Liver (tissue), 9 donors: ENCODE data around the gene ADAMTS16. TPM values are rescaled to one million over a fixed set of nuclear protein-coding genes. Genes with fewer than 3 reads are reported as not detected.

Experiments
- DNase-seq: peaks from one replicate; pipeline ENCODE4 v3.0.0-alpha.2; 2017; ENCODE audit warnings: low spot score
- H3K27ac ChIP-seq, 2 donors: one replicate each; pipeline ENCODE4 v1.7.0; 2013; ENCODE audit warnings: inconsistent platforms in 2 of 2, low read length in 2 of 2, control low read depth in 1 of 2, low read depth in 1 of 2, mild to moderate bottlenecking in 1 of 2
- H3K27me3 ChIP-seq, 4 donors: one replicate each; pipeline versions ENCODE4 v1.6.1 to v1.7.0; 2013; ENCODE audit warnings: low read length in 3 of 4, inconsistent platforms in 1 of 4, mild to moderate bottlenecking in 1 of 4, moderate library complexity in 1 of 4; ENCODE audit not compliant: control insufficient read depth in 4 of 4, insufficient read depth in 4 of 4
- H3K36me3 ChIP-seq, 4 donors: one replicate each; pipeline versions ENCODE4 v1.6.1 to v1.7.0; 2013; ENCODE audit warnings: low read length in 3 of 4, mild to moderate bottlenecking in 3 of 4, low read depth in 1 of 4, moderate library complexity in 1 of 4; ENCODE audit not compliant: control insufficient read depth in 4 of 4, insufficient read depth in 3 of 4
- H3K4me1 ChIP-seq, 4 donors: one replicate each; pipeline versions ENCODE4 v1.6.1 to v1.7.0; 2013; ENCODE audit warnings: low read length in 3 of 4, mild to moderate bottlenecking in 3 of 4, moderate library complexity in 1 of 4; ENCODE audit not compliant: control insufficient read depth in 4 of 4, insufficient read depth in 4 of 4
- H3K4me3 ChIP-seq, 3 donors: one replicate each; pipeline versions ENCODE4 v1.6.1 to v1.7.0; 2013; ENCODE audit warnings: low read length in 3 of 3, control low read depth in 1 of 3, low read depth in 1 of 3, mild to moderate bottlenecking in 1 of 3
- H3K9ac ChIP-seq, 2 donors: one replicate each; pipeline ENCODE4 v1.7.0; 2013; ENCODE audit warnings: low read length in 2 of 2, mild to moderate bottlenecking in 2 of 2, moderate library complexity in 2 of 2, control low read depth in 1 of 2, low read depth in 1 of 2
- H3K9me3 ChIP-seq, 4 donors: one replicate each; pipeline versions ENCODE4 v1.6.1 to v1.7.0; 2013; ENCODE audit warnings: low read length in 3 of 4; ENCODE audit not compliant: control insufficient read depth in 4 of 4
- EGR1 ChIP-seq, 2 donors: IDR thresholded peaks; 2 replicates each; pipeline ENCODE4 v1.6.1; 2016 to 2018; ENCODE audit warnings: antibody characterized with exemption in 2 of 2, low read depth in 2 of 2
- FOXA1 ChIP-seq: IDR thresholded peaks from 2 replicates; pipeline ENCODE4 v1.6.1; 2016; ENCODE audit warnings: antibody characterized with exemption
- FOXA2 ChIP-seq: IDR thresholded peaks from 2 replicates; pipeline ENCODE4 v1.6.1; 2016; ENCODE audit warnings: antibody characterized with exemption
- GABPA ChIP-seq, 2 donors: IDR thresholded peaks in 1 of 2; conservative IDR thresholded peaks in 1 of 2; 2 replicates each; pipeline ENCODE4 v1.6.1; 2016; ENCODE audit warnings: antibody characterized with exemption in 2 of 2, mild to moderate bottlenecking in 1 of 2, moderate library complexity in 1 of 2
- HNF4G ChIP-seq: IDR thresholded peaks from 2 replicates; pipeline ENCODE4 v1.6.1; 2016; ENCODE audit warnings: antibody characterized with exemption
- NR2F2 ChIP-seq: IDR thresholded peaks from 2 replicates; pipeline ENCODE4 v1.6.1; 2016; ENCODE audit warnings: antibody characterized with exemption
- RAD21 ChIP-seq, 2 donors: IDR thresholded peaks; 2 replicates each; pipeline ENCODE4 v1.6.1; 2016; ENCODE audit warnings: antibody characterized with exemption in 2 of 2, mild to moderate bottlenecking in 2 of 2
- RXRA ChIP-seq, 2 donors: IDR thresholded peaks; 2 replicates each; pipeline ENCODE4 v1.6.1; 2017 to 2018; ENCODE audit warnings: antibody characterized with exemption in 2 of 2, mild to moderate bottlenecking in 1 of 2
- TAF1 ChIP-seq: conservative IDR thresholded peaks from 2 replicates; pipeline ENCODE4 v1.6.1; 2016; ENCODE audit warnings: antibody characterized with exemption, mild to moderate bottlenecking
- YY1 ChIP-seq: IDR thresholded peaks from 2 replicates; pipeline ENCODE4 v1.6.1; 2016; ENCODE audit warnings: antibody characterized with exemption, mild to moderate bottlenecking
- WGBS: extraction: QIAGEN DNeasy Blood & Tissue Kit; methylation state at CpG from one replicate; pipeline ENCODE4 v1.1.7; 2013; 5-methylcytosine and 5-hydroxymethylcytosine counted together
- polyA plus RNA-seq, 2 donors: library from polyadenylated mRNA; stranded (reverse) in 1 of 2; unstranded in 1 of 2; fragments of 200-250 nt in 1 of 2; fragments of >200 nt in 1 of 2; fragmentation: Nextera tagmentation in 1 of 2; extraction: Ambion mirVana in 1 of 2; gene quantifications; one replicate each; pipeline versions ENCODE4 v1.2.1 to v1.2.3, GENCODE V29; 2013 to 2015
- total RNA-seq, 2 donors: library from RNA; depleted of rRNA; stranded (reverse); fragments of >200 nt; gene quantifications; one replicate each; pipeline ENCODE4 v1.2.3, GENCODE V29; 2014
- TF ChIP-seq, protein P1 (sequence below): IDR thresholded peaks from 2 replicates; pipeline ENCODE4 v1.6.1; 2016; ENCODE audit warnings: antibody characterized with exemption
- TF ChIP-seq, protein P2 (sequence below): IDR thresholded peaks from 2 replicates; pipeline ENCODE4 v1.6.1; 2016; ENCODE audit warnings: antibody characterized with exemption
- TF ChIP-seq, protein P3 (sequence below): fragments of 150-350 bp; IDR thresholded peaks from 2 replicates; pipeline ENCODE4 v1.5.1; 2017; ENCODE audit warnings: improper control_type of control experiment, low read depth, low read length; ENCODE audit not compliant: missing input control
- TF ChIP-seq, protein P4 (sequence below): IDR thresholded peaks from 2 replicates; pipeline ENCODE4 v1.6.1; 2016; ENCODE audit warnings: antibody characterized with exemption
- donor health status: healthy.
- donor health status: healthy.
- donor health status: healthy.
- donor health status: healthy.
- donor health status: healthy.

ADAMTS16 gene
- total and polyA plus RNA-seq, 4 donors, result under 0.01 to 0.84 TPM; not detected in 2

DNA sequence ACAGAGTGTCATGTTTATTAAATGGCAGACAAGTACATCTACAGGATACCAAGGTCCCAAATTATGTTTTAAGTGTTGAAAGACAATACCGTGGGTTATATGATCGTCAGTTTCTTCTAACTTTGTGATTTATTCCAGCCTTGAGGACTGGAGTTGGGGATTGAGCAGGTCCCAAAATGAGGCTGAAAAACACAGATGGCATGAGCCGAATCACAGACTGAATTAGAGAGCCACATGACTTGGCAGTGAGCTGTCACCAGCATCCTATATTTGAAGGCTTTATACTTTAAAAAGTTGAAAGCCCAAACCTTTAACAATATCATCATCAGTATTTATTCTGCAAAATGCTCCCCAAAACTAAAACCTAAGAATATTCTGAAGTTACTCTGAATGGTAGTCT, 79.4 kb downstream of the ADAMTS16 start:
- no peak for DNase-seq
- no peak for TF ChIP-seq NR2F2
- TF ChIP-seq, protein P1, sequence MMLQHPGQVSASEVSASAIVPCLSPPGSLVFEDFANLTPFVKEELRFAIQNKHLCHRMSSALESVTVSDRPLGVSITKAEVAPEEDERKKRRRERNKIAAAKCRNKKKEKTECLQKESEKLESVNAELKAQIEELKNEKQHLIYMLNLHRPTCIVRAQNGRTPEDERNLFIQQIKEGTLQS, result no peak
- no peak for TF ChIP-seq GABPA (IDR thresholded peaks at IDR 0.05 in 1 of 2, conservative IDR thresholded peaks at IDR 0.05 in 1 of 2)
- TF ChIP-seq TAF1, result no peak
- TF ChIP-seq, protein P2, sequence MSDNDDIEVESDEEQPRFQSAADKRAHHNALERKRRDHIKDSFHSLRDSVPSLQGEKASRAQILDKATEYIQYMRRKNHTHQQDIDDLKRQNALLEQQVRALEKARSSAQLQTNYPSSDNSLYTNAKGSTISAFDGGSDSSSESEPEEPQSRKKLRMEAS, result no peak
- TF ChIP-seq, protein P3, sequence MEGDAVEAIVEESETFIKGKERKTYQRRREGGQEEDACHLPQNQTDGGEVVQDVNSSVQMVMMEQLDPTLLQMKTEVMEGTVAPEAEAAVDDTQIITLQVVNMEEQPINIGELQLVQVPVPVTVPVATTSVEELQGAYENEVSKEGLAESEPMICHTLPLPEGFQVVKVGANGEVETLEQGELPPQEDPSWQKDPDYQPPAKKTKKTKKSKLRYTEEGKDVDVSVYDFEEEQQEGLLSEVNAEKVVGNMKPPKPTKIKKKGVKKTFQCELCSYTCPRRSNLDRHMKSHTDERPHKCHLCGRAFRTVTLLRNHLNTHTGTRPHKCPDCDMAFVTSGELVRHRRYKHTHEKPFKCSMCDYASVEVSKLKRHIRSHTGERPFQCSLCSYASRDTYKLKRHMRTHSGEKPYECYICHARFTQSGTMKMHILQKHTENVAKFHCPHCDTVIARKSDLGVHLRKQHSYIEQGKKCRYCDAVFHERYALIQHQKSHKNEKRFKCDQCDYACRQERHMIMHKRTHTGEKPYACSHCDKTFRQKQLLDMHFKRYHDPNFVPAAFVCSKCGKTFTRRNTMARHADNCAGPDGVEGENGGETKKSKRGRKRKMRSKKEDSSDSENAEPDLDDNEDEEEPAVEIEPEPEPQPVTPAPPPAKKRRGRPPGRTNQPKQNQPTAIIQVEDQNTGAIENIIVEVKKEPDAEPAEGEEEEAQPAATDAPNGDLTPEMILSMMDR, result no peak
- TF ChIP-seq RXRA (IDR thresholded peaks at IDR 0.05), result no peak
- TF ChIP-seq, protein P4, sequence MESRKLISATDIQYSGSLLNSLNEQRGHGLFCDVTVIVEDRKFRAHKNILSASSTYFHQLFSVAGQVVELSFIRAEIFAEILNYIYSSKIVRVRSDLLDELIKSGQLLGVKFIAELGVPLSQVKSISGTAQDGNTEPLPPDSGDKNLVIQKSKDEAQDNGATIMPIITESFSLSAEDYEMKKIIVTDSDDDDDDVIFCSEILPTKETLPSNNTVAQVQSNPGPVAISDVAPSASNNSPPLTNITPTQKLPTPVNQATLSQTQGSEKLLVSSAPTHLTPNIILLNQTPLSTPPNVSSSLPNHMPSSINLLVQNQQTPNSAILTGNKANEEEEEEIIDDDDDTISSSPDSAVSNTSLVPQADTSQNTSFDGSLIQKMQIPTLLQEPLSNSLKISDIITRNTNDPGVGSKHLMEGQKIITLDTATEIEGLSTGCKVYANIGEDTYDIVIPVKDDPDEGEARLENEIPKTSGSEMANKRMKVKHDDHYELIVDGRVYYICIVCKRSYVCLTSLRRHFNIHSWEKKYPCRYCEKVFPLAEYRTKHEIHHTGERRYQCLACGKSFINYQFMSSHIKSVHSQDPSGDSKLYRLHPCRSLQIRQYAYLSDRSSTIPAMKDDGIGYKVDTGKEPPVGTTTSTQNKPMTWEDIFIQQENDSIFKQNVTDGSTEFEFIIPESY, result no peak
- TF ChIP-seq YY1, result no peak
- no peak for TF ChIP-seq FOXA1
- no peak for TF ChIP-seq EGR1 (IDR thresholded peaks at IDR 0.05; ENCODE audit: low read depth in 2 of 2)
- TF ChIP-seq RAD21 (IDR thresholded peaks at IDR 0.05), result no peak
- no peak for TF ChIP-seq HNF4G
- no peak overlapping the region for H3K9ac ChIP-seq
- no peaks in the 10 kb centered on the region for H3K4me1 ChIP-seq
- no peaks in the 10 kb centered on the region for H3K27me3 ChIP-seq
- H3K4me3 ChIP-seq, result no peak overlapping the region
- WGBS, result 91% methylated on average over 3 of the region's 3 CpGs
- H3K27ac ChIP-seq, result no peak overlapping the region
- H3K9me3 ChIP-seq, result no peaks in the 10 kb centered on the region
- no peaks in the 10 kb centered on the region for H3K36me3 ChIP-seq

DNA sequence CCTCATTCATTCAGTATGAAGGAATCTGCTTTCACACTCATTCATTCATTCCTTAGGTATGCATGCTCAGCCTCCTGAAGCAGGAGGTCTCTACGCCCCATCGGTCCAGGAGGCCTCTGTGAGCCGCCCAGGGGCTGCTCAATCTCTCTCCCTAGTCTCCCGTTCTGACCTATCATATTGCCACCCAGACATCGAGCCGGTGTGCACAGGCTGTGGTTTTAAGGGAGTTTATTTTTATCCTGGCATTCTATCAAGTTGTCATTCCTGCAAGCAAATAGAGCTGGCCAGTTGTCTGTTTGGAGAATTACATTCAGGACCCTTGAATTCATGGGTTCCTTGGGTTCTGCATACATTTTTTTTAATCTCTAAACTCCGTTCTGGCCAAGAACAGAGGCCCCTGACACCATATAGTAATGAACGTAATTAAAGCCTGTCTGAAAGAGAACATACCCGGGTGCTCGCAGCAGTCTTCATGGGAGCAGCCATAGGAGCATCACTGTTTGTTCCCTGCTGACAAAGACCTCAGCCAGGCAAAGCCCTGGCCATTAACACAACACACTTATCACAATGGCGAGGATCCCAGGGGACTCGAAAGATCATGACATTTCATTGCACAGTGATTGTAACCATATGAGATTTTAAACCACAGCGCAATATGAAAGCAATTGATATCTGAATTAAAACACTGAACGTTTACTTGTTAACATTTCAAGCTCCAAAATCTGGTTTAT, 80.9 kb downstream of the ADAMTS16 start:
- Histone ChIP-seq H3K9me3 (no peaks in the 10 kb centered on the region), H3K27ac (no peak overlapping the region), H3K4me1 (no peaks in the 10 kb centered on the region), H3K36me3 (no peaks in the 10 kb centered on the region), H3K27me3 (no peaks in the 10 kb centered on the region), H3K9ac (no peak overlapping the region), H3K4me3 (no peak overlapping the region)
- WGBS, result 83% methylated on average over 14 of the region's 14 CpGs
- DNase-seq, result no peak
- TF ChIP-seq RXRA (IDR thresholded peaks at IDR 0.05), result no peak

DNA sequence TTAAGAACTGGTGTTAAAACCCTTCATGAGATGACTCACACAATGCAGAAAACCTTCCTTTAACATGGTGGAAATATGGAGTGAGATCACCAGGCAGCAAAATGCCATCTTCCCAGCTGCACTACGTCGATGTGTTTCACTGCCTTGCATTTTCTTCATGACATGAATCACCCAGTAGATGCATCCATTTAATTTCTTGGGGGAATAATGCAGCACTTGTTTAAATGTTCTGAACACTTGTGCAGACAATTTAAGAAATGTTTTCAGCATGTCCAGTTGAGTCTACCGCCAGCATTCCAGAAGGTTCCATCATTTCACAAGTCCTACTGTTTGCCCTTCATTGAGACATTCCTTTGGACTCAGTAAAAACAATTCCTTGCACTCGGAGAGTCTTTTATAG, 81.6 kb downstream of the ADAMTS16 start:
- H3K27ac ChIP-seq, result no peak overlapping the region
- no peaks in the 10 kb centered on the region for H3K36me3 ChIP-seq
- H3K4me3 ChIP-seq, result no peak overlapping the region
- no peaks in the 10 kb centered on the region for H3K9me3 ChIP-seq
- WGBS, result 90% methylated on average over 4 of the region's 4 CpGs
- no peak for DNase-seq
- no peak overlapping the region for H3K9ac ChIP-seq
- TF ChIP-seq GABPA (IDR thresholded peaks at IDR 0.05 in 1 of 2, conservative IDR thresholded peaks at IDR 0.05 in 1 of 2), result no peak
- no peak for TF ChIP-seq FOXA2
- TF ChIP-seq EGR1 (IDR thresholded peaks at IDR 0.05; ENCODE audit: low read depth in 2 of 2), result no peak
- TF ChIP-seq, protein P2, result no peak
- TF ChIP-seq FOXA1, result no peak
- H3K27me3 ChIP-seq, result peaks cover 0 to under 1% (median 0%) of the 10 kb centered on the region in 4 donors
- H3K4me1 ChIP-seq, result no peaks in the 10 kb centered on the region
